GM12878 (cell line): Measurements from ENCODE around the gene PTPRN2. TPM values are rescaled to one million over a fixed set of nuclear protein-coding genes. Genes with fewer than 3 reads are reported as not detected.

Experiments
- ATAC-seq: fragments of 200-7000 bp; cut with Tn5 transposase; 3 replicates; pipeline ENCODE4 v1.9.1; 2020; ENCODE audit warnings: mild to moderate bottlenecking, moderate library complexity
- BruUV-seq: library from RNA; stranded (reverse); fragments of 400-500 nt; replicated peaks from 2 replicates; lab custom pipeline; 2021; lab: Mats Ljungman, UMichigan
- CTCF ChIA-PET: fragments of 300-600 bp; sonication (Branson Sonifier 250); formaldehyde crosslinking; extraction: SDS; loops from one replicate; lab custom pipeline; 2021; ENCODE audit warnings: inconsistent platforms; lab: Yijun Ruan, JAX
- POLR2A ChIA-PET: fragments of 350-600 bp; formaldehyde crosslinking; extraction: SDS; loops from one replicate; lab custom pipeline; 2021; ENCODE audit warnings: inconsistent platforms; lab: Charles Lee
- RAD21 ChIA-PET: fragments of 300-600 bp; sonication (Branson Sonifier 250); formaldehyde crosslinking; loops from one replicate; lab custom pipeline; 2023; ENCODE audit warnings: antibody characterized with exemption; ENCODE audit not compliant: unreplicated experiment; lab: Charles Lee
- SMC1A ChIA-PET: fragments of 300-600 bp; sonication (Branson Sonifier 250); formaldehyde crosslinking; loops from one replicate; lab custom pipeline; 2023; ENCODE audit not compliant: unreplicated experiment, uncharacterized antibody; lab: Charles Lee
- DNase-seq: peaks from one replicate; pipeline ENCODE4 v3.0.0-alpha.2; 2011; ENCODE audit warnings: low read depth, low spot score
- FAIRE-seq: peaks from 3 replicates; lab custom pipeline; 2011; peaks lifted over from hg19 to GRCh38; lab: Jason Lieb, UNC
- H2AFZ ChIP-seq: 2 replicates; pipeline ENCODE4 v1.6.0; 2011; ENCODE audit warnings: low read depth, low read length, control low read depth; ENCODE audit not compliant: control insufficient read depth
- H3K27ac ChIP-seq: 2 replicates; pipeline ENCODE4 v1.5.1; 2011; ENCODE audit warnings: control low read depth; ENCODE audit not compliant: control insufficient read depth, insufficient read depth
- H3K27me3 ChIP-seq, 2 experiments: replicated peaks in 1 of 2; 2 replicates each; pipeline versions ENCODE4 v1.6.0 to v1.6.1; 2011; ENCODE audit warnings: low read length in 1 of 2; ENCODE audit not compliant: control insufficient read depth in 2 of 2, insufficient read depth in 2 of 2
- H3K36me3 ChIP-seq, 2 experiments: 2 replicates each; pipeline ENCODE4 v1.5.1; 2011; ENCODE audit warnings: low read length in 1 of 2; ENCODE audit not compliant: control insufficient read depth in 2 of 2, insufficient read depth in 2 of 2
- H3K4me1 ChIP-seq: 2 replicates; pipeline ENCODE4 v1.6.1; 2011; ENCODE audit warnings: mild to moderate bottlenecking, low read length, moderate library complexity, mixed read lengths; ENCODE audit not compliant: control insufficient read depth, insufficient read depth
- H3K4me2 ChIP-seq: 2 replicates; pipeline ENCODE4 v1.6.0; 2011; ENCODE audit warnings: control low read depth; ENCODE audit not compliant: control insufficient read depth, insufficient read depth
- H3K4me3 ChIP-seq: fragments of 200-600 bp; sonication (generic); 2 replicates; pipeline ENCODE4 v1.5.1; 2016
- H3K79me2 ChIP-seq: 2 replicates; pipeline ENCODE4 v1.6.0; 2011; ENCODE audit warnings: low read length; ENCODE audit not compliant: control insufficient read depth, insufficient read depth
- H3K9ac ChIP-seq: 2 replicates; pipeline ENCODE4 v1.8.0; 2011; ENCODE audit warnings: low read length, control low read depth, mixed read lengths; ENCODE audit not compliant: control insufficient read depth, insufficient read depth
- H3K9me3 ChIP-seq: replicated peaks from 3 replicates; pipeline ENCODE4 v1.5.1; 2011; ENCODE audit warnings: mild to moderate bottlenecking, low read length; ENCODE audit not compliant: control insufficient read depth, insufficient read depth
- H4K20me1 ChIP-seq: 2 replicates; pipeline ENCODE4 v1.6.0; 2011; ENCODE audit not compliant: control insufficient read depth, insufficient read depth
- BRCA1 ChIP-seq: IDR thresholded peaks from 2 replicates; pipeline ENCODE4 v1.6.1; 2011; ENCODE audit warnings: low read depth, low read length, improper control_type of control experiment
- CREM ChIP-seq: IDR thresholded peaks from 2 replicates; pipeline ENCODE4 v1.6.1; 2014; ENCODE audit warnings: antibody characterized with exemption, low read depth
- DPF2 ChIP-seq: fragments of 450-650 bp; IDR thresholded peaks from 2 replicates; pipeline ENCODE4 v1.6.1; 2017; ENCODE audit warnings: mild to moderate bottlenecking
- ELK1 ChIP-seq: IDR thresholded peaks from 2 replicates; pipeline ENCODE4 v1.6.1; 2012; ENCODE audit warnings: low read depth, low read length, improper control_type of control experiment
- FOXM1 ChIP-seq: IDR thresholded peaks from 2 replicates; pipeline ENCODE4 v1.6.1; 2012; ENCODE audit warnings: low read depth, mild to moderate bottlenecking, inconsistent platforms, low read length, moderate library complexity
- RB1 ChIP-seq: fragments of 450-650 bp; formaldehyde crosslinking; IDR thresholded peaks from 2 replicates; pipeline ENCODE4 v1.6.1; 2017; ENCODE audit warnings: mild to moderate bottlenecking, borderline replicate concordance
- RCOR1 ChIP-seq: conservative IDR thresholded peaks from 2 replicates; pipeline ENCODE4 v1.6.1; 2012; ENCODE audit warnings: low read depth, low read length, improper control_type of control experiment
- RUNX3 ChIP-seq: IDR thresholded peaks from 2 replicates; pipeline ENCODE4 v1.6.1; 2012; ENCODE audit warnings: low read length, inconsistent platforms
- SIN3A ChIP-seq: IDR thresholded peaks from 2 replicates; pipeline ENCODE4 v1.6.1; 2012; ENCODE audit warnings: low read depth, low read length, improper control_type of control experiment
- SMARCA5 ChIP-seq: fragments of 450-650 bp; IDR thresholded peaks from 2 replicates; pipeline ENCODE4 v1.6.1; 2017; ENCODE audit warnings: mild to moderate bottlenecking
- WGBS: methylation state at CpG from one replicate; pipeline ENCODE4 v1.1.6; 2016; ENCODE audit warnings: low lambda C conversion rate; ENCODE audit not compliant: insufficient replicate concordance, insufficient coverage; ENCODE audit errors: missing lambda C conversion rate; 5-methylcytosine and 5-hydroxymethylcytosine counted together
- in situ Hi-C: fragments of 300-500 bp; cut with MboI; formaldehyde crosslinking; loops from 9 replicates; pipeline ENCODE4 v1.14.3; 2018; ENCODE audit warnings: mixed read lengths
- intact Hi-C: fragments of 100-400 bp; cut with micrococcal nuclease; formaldehyde crosslinking; loops from one replicate; pipeline ENCODE4 v1.14.2; 2022; ENCODE audit not compliant: unreplicated experiment
- polyA plus RNA-seq, 11 experiments: library from polyadenylated mRNA; depleted of rRNA in 4 of 11; unstranded in 6 of 11; stranded (reverse) in 5 of 11; fragments of >200 nt; fragmentation: Nextera tagmentation in 4 of 11; fragmentation: Illumina TruSeq in 1 of 11; extraction: Ambion mirVana in 4 of 11; extraction: Trizol in 1 of 11; gene quantifications; 1 replicate in 1 of 11; 2 replicates in 10 of 11; pipeline versions ENCODE4 v1.2.1 to v1.2.3, GENCODE V29; 2011 to 2016; ENCODE audit warnings: inconsistent platforms in 2 of 11, missing spikeins in 2 of 11, low read depth in 1 of 11
- total RNA-seq, 4 experiments: library from RNA; depleted of rRNA in 3 of 4; stranded (reverse); fragments of >200 nt in 3 of 4; fragmentation: Illumina TruSeq in 1 of 4; extraction: Trizol in 1 of 4; gene quantifications; 2 replicates each; pipeline versions ENCODE4 v1.2.1 to v1.2.3, GENCODE V29; 2013 to 2021
- TF ChIP-seq, protein P1 (sequence below): IDR thresholded peaks from 2 replicates; pipeline ENCODE4 v1.6.1; 2011; ENCODE audit warnings: borderline replicate concordance, low read depth, mild to moderate bottlenecking, moderate library complexity, mixed read lengths, low read length; ENCODE audit not compliant: insufficient read depth; ENCODE audit errors: extremely low read length

The PTPRN2 gene
- total and polyA plus RNA-seq, 10 of the 15 experiments (the other 5 are each of a cell fraction or from before 2014, with no cell fraction given) = 5.4 TPM; not detected in 9

GRCh38 chr7:157750291-157750690 is 837.3 kb downstream of the PTPRN2 start:
- H3K27me3 ChIP-seq = no peaks in the 10 kb centered on the region
- no peak overlapping the region for H3K9ac ChIP-seq
- no peak overlapping the region for H2AFZ ChIP-seq
- WGBS = 25% methylated on average over 6 of the region's 6 CpGs
- DNase-seq (no peak), ATAC-seq (no peak), FAIRE-seq (no peak)
- H3K4me2 ChIP-seq = no peak overlapping the region
- no peaks in the 10 kb centered on the region for H3K36me3 ChIP-seq
- no peaks in the 10 kb centered on the region for H3K79me2 ChIP-seq
- in situ Hi-C loops (no loop called here), intact Hi-C loops (no loop called here)
- no peak overlapping the region for H3K27ac ChIP-seq
- no peaks in the 10 kb centered on the region for H3K4me1 ChIP-seq
- TF ChIP-seq RCOR1 = no peak
- TF ChIP-seq RUNX3 = no peak
- no peak for TF ChIP-seq FOXM1
- no peak for TF ChIP-seq RB1
- TF ChIP-seq BRCA1 = no peak
- TF ChIP-seq SMARCA5 = no peak
- TF ChIP-seq SIN3A = no peak
- no peak for TF ChIP-seq CREM
- no peak for TF ChIP-seq DPF2
- TF ChIP-seq, protein P1, sequence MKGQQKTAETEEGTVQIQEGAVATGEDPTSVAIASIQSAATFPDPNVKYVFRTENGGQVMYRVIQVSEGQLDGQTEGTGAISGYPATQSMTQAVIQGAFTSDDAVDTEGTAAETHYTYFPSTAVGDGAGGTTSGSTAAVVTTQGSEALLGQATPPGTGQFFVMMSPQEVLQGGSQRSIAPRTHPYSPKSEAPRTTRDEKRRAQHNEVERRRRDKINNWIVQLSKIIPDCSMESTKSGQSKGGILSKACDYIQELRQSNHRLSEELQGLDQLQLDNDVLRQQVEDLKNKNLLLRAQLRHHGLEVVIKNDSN = no peak
- TF ChIP-seq ELK1 = no peak
- ChIA-PET CTCF (interaction anchor here (0.6 kb wide), 1 partner anchor 1489 kb away, joined by 4 read pairs; no protein-coding TSS in a partner anchor), RAD21 (no interaction called here), SMC1A (no interaction called here), POLR2A (no interaction called here)
- no peaks in the 10 kb centered on the region; the same call in 2 of the 3 replicates for H3K9me3 ChIP-seq
- H4K20me1 ChIP-seq = no peaks in the 10 kb centered on the region
- H3K4me3 ChIP-seq = no peak overlapping the region
- BruUV-seq = no TSS peak
